T-helper 1 cell treated with Interleukin-12 subunit alpha and Interleukin-12 subunit beta and Interleukin-4 antibody, amounts not matched to agents 30 ng/mL and 1 ng/mL, for 36 hours (primary cell): ENCODE results near the gene RNU1-4. TPM values are rescaled to one million over a fixed set of nuclear protein-coding genes. Genes with fewer than 3 reads are reported as not detected.
"Not testable (repeated sequence)": the region's sequence is repeated elsewhere in the genome, so short reads cannot be mapped to it uniquely, and the experiment has no call there.

ENCODE experiments used
- intact Hi-C: fragments of 100-400 bp; cut with micrococcal nuclease; formaldehyde crosslinking; loops from one replicate; pipeline ENCODE4 v1.15.1; 2024
- total RNA-seq: library from RNA; stranded (reverse); gene quantifications from 2 replicates; pipeline ENCODE4 v1.2.3, GENCODE V29; 2022

Gene RNU1-4
- total RNA-seq, 1 donor from 2014 or later: 2,156 TPM

GRCh38 chr1:16708704-16709103 lies 31.6 kb upstream of the RNU1-4 start:
- intact Hi-C loops: not testable (repeated sequence)

- intact Hi-C loops: not testable (repeated sequence)
These were observed 30.6 kb upstream of the RNU1-4 start for GRCh38 chr1:16709659-16710087.

GRCh38 chr1:16710618-16711017 lies 29.7 kb upstream of the RNU1-4 start:
- intact Hi-C loops: not testable (repeated sequence)

- intact Hi-C loops: not testable (repeated sequence)
These were observed 28.2 kb upstream of the RNU1-4 start for GRCh38 chr1:16712131-16712530.

GRCh38 chr1:16712582-16712981 lies 27.7 kb upstream of the RNU1-4 start:
- intact Hi-C loops: not testable (repeated sequence)

GRCh38 chr1:16712984-16713383 lies 27.3 kb upstream of the RNU1-4 start:
- intact Hi-C loops: not testable (repeated sequence)

GRCh38 chr1:16713480-16713879 lies 26.8 kb upstream of the RNU1-4 start:
- intact Hi-C loops: not testable (repeated sequence)

- intact Hi-C loops: no loop called here
These were observed 23.5 kb upstream of the RNU1-4 start for GRCh38 chr1:16716691-16717335.

GRCh38 chr1:16717336-16718098 lies 22.8 kb upstream of the RNU1-4 start:
- intact Hi-C loops: no loop called here

- intact Hi-C loops: not testable (repeated sequence)
These were observed 22.0 kb upstream of the RNU1-4 start for GRCh38 chr1:16718099-16718907.

- intact Hi-C loops: no loop called here
These were observed 21.3 kb upstream of the RNU1-4 start for GRCh38 chr1:16718908-16719533.

- intact Hi-C loops: loop anchor here (10.0 kb wide), 1 partner anchor 185 kb away; no protein-coding TSS in a partner anchor
These were observed 20.6 kb upstream of the RNU1-4 start for GRCh38 chr1:16719571-16720350.

GRCh38 chr1:16720351-16721223 lies 19.7 kb upstream of the RNU1-4 start:
- intact Hi-C loops: loop anchor here (10.0 kb wide), 1 partner anchor 184 kb away; no protein-coding TSS in a partner anchor

GRCh38 chr1:16721871-16722641 lies 18.3 kb upstream of the RNU1-4 start:
- intact Hi-C loops: loop anchor here (10.0 kb wide), 1 partner anchor 183 kb away; no protein-coding TSS in a partner anchor

- intact Hi-C loops: loop anchor here (10.0 kb wide), 1 partner anchor 180 kb away; no protein-coding TSS in a partner anchor
These were observed 15.4 kb upstream of the RNU1-4 start for GRCh38 chr1:16724718-16725438.

GRCh38 chr1:16725439-16726245 lies 14.7 kb upstream of the RNU1-4 start:
- intact Hi-C loops: loop anchor here (10.0 kb wide), 1 partner anchor 179 kb away; no protein-coding TSS in a partner anchor
